Progenitor cell of endocrine pancreas (in vitro differentiated cells): ENCODE results near the gene CDH23. TPM values are rescaled to one million over a fixed set of nuclear protein-coding genes. Genes with fewer than 3 reads are reported as not detected.

ENCODE experiments used
- DNase-seq: peaks from one replicate; pipeline ENCODE4 v3.0.0; 2021; ENCODE audit warnings: low spot score; ENCODE audit not compliant: unreplicated experiment
- H3K27ac Mint-ChIP-seq: 2 replicates; pipeline ENCODE4 v1.8.0; 2021; ENCODE audit warnings: mild to moderate bottlenecking, moderate library complexity, mixed read lengths
- H3K27me3 Mint-ChIP-seq: 2 replicates; pipeline ENCODE4 v1.8.0; 2021; ENCODE audit warnings: mixed read lengths
- H3K36me3 Mint-ChIP-seq: 2 replicates; pipeline ENCODE4 v1.8.0; 2022; ENCODE audit warnings: mixed read lengths; ENCODE audit not compliant: insufficient read depth
- H3K4me1 Mint-ChIP-seq: 2 replicates; pipeline ENCODE4 v1.8.0; 2021; ENCODE audit warnings: low read depth, mixed read lengths
- H3K4me3 Mint-ChIP-seq: 2 replicates; pipeline ENCODE4 v1.8.0; 2021; ENCODE audit warnings: low read depth, mild to moderate bottlenecking, moderate library complexity, mixed read lengths
- H3K9me3 Mint-ChIP-seq: 2 replicates; pipeline ENCODE4 v1.8.0; 2021; ENCODE audit warnings: low read depth, mixed read lengths
- CTCF ChIP-seq: fragments of 200-600 bp; sonication (generic); IDR thresholded peaks from one replicate; pipeline ENCODE4 v1.5.0; 2021; ENCODE audit warnings: antibody characterized with exemption, mild to moderate bottlenecking; ENCODE audit not compliant: unreplicated experiment
- total RNA-seq: library from RNA; stranded (reverse); gene quantifications from 2 replicates; pipeline ENCODE4 v1.2.1, GENCODE V29; 2021

CDH23 gene
- total RNA-seq, 1 donor from 2014 or later: 0.43 TPM

- DNase-seq: no peak
- H3K9me3 Mint-ChIP-seq: no peaks in the 10 kb centered on the region
- no peak overlapping the region for H3K4me3 Mint-ChIP-seq
- H3K4me1 Mint-ChIP-seq: peaks cover 1% of the 10 kb centered on the region
- no peak overlapping the region for H3K27ac Mint-ChIP-seq
- H3K27me3 Mint-ChIP-seq: peaks cover 17% of the 10 kb centered on the region
- TF ChIP-seq CTCF: peak; percentile 42
- H3K36me3 Mint-ChIP-seq: no peaks in the 10 kb centered on the region
These were observed 125.9 kb downstream of the CDH23 start for GRCh38 chr10:71522442-71523144.

GRCh38 chr10:71523756-71524155 is 127.0 kb downstream of the CDH23 start:
- H3K4me3 Mint-ChIP-seq: no peak overlapping the region
- no peaks in the 10 kb centered on the region for H3K9me3 Mint-ChIP-seq
- no peak for TF ChIP-seq CTCF
- H3K27me3 Mint-ChIP-seq: peaks cover 17% of the 10 kb centered on the region
- no peak overlapping the region for H3K27ac Mint-ChIP-seq
- DNase-seq: no peak
- no peaks in the 10 kb centered on the region for H3K36me3 Mint-ChIP-seq
- H3K4me1 Mint-ChIP-seq: peaks cover 8% of the 10 kb centered on the region

GRCh38 chr10:71525092-71525491 is 128.4 kb downstream of the CDH23 start:
- TF ChIP-seq CTCF: no peak
- H3K36me3 Mint-ChIP-seq: no peaks in the 10 kb centered on the region
- DNase-seq: no peak
- no peak overlapping the region for H3K27ac Mint-ChIP-seq
- peaks cover 17% of the 10 kb centered on the region for H3K27me3 Mint-ChIP-seq
- H3K4me3 Mint-ChIP-seq: no peak overlapping the region
- H3K4me1 Mint-ChIP-seq: peaks cover 18% of the 10 kb centered on the region
- H3K9me3 Mint-ChIP-seq: no peaks in the 10 kb centered on the region

- Mint-ChIP-seq H3K27me3 (peaks cover 17% of the 10 kb centered on the region), H3K36me3 (no peaks in the 10 kb centered on the region), H3K9me3 (no peaks in the 10 kb centered on the region), H3K4me3 (no peak overlapping the region), H3K4me1 (peaks cover 21% of the 10 kb centered on the region), H3K27ac (no peak overlapping the region)
- no peak for TF ChIP-seq CTCF
- DNase-seq: no peak
These were observed 129.0 kb downstream of the CDH23 start for GRCh38 chr10:71525721-71526120.

- Mint-ChIP-seq H3K36me3 (no peaks in the 10 kb centered on the region), H3K4me3 (no peak overlapping the region), H3K9me3 (no peaks in the 10 kb centered on the region), H3K27me3 (peaks cover 12% of the 10 kb centered on the region), H3K4me1 (peaks cover 21% of the 10 kb centered on the region), H3K27ac (no peak overlapping the region)
- DNase-seq: no peak
- no peak for TF ChIP-seq CTCF
These were observed 129.9 kb downstream of the CDH23 start for GRCh38 chr10:71526653-71527052.
